Measurements from ENCODE around the gene RPS6KA6.

The RPS6KA6 gene

DNA sequence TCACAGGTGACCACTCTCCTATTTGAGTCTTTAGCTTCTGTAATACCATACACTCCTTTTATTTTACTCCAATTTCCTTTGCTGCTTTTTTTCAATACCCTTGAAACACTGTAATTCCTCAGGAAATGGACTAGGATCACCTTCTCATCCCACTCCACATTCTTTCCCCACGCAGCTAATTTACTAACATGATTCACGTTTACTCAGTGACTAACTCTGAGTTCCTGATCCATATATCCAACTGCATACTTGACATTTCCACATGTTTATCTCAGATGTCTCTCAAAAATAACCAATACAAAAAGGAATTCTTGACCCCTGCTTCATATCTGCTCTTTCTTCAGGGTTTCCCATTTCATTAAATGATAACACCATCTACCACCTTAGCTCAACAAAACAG, 19.9 kb downstream of the RPS6KA6 start:
- Histone ChIP-seq H3K9me3 (ENCODE audit: control insufficient read depth, insufficient read depth, low read depth, low read length) (no peaks in the 10 kb centered on the region), H3K27ac (ENCODE audit: extremely low read depth, low read depth, low read length) (no peak overlapping the region), H3K4me1 (ENCODE audit: control insufficient read depth, insufficient read depth, low read length) (no peaks in the 10 kb centered on the region), H3K36me3 (ENCODE audit: control insufficient read depth in 2 of 2, insufficient read depth in 1 of 2, low read length in 2 of 2) (no peaks in the 10 kb centered on the region), H3K4me3 (ENCODE audit: low read depth, low read length) (no peak overlapping the region)
- CTCF ChIA-PET: interaction anchor here (1.0 kb wide), 1 partner anchor 13 kb away, joined by 3 read pairs; no protein-coding TSS in a partner anchor
- TF ChIP-seq, protein P1, sequence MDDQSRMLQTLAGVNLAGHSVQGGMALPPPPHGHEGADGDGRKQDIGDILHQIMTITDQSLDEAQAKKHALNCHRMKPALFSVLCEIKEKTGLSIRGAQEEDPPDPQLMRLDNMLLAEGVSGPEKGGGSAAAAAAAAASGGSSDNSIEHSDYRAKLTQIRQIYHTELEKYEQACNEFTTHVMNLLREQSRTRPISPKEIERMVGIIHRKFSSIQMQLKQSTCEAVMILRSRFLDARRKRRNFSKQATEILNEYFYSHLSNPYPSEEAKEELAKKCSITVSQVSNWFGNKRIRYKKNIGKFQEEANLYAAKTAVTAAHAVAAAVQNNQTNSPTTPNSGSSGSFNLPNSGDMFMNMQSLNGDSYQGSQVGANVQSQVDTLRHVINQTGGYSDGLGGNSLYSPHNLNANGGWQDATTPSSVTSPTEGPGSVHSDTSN (CRISPR knock-in tag; IDR thresholded peaks at IDR 0.05): no peak
- no peak for TF ChIP-seq YY1 (tag by site-specific recombination; IDR thresholded peaks at IDR 0.05)
- TF ChIP-seq ZFP69B (tag by site-specific recombination; IDR thresholded peaks at IDR 0.05): no peak
- POLR2A ChIA-PET: no interaction called here

DNA sequence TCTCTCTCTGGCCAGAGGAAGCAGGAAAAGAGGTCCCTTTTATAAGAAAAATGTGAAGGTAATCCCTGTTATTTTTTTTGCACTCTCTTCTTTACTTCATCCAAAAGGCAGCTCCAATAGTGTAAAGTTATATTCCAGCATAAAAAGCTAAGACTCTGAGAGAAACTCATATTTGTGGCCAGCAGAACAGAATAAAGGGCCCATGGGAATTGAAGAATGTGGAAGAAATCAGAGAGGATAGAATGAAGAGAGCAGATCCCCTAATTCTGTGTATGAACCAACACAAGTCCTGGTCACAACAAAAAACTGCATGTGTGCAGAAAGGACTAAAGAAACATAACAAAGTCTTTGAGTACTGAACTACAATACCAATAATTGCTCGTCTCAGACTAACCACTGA, 22.3 kb downstream of the RPS6KA6 start:
- Histone ChIP-seq H3K4me1 (ENCODE audit: control insufficient read depth, insufficient read depth, low read length) (no peaks in the 10 kb centered on the region), H3K4me3 (ENCODE audit: low read depth, low read length) (no peak overlapping the region), H3K9me3 (ENCODE audit: control insufficient read depth, insufficient read depth, low read depth, low read length) (no peaks in the 10 kb centered on the region), H3K27ac (ENCODE audit: extremely low read depth, low read depth, low read length) (no peak overlapping the region), H3K36me3 (ENCODE audit: control insufficient read depth in 2 of 2, insufficient read depth in 1 of 2, low read length in 2 of 2) (no peaks in the 10 kb centered on the region)
- POLR2A ChIA-PET: no interaction called here
- CTCF ChIA-PET: interaction anchor here (0.7 kb wide), 1 partner anchor 82 kb away, joined by 3 read pairs; no protein-coding TSS in a partner anchor
- TF ChIP-seq, protein P2, sequence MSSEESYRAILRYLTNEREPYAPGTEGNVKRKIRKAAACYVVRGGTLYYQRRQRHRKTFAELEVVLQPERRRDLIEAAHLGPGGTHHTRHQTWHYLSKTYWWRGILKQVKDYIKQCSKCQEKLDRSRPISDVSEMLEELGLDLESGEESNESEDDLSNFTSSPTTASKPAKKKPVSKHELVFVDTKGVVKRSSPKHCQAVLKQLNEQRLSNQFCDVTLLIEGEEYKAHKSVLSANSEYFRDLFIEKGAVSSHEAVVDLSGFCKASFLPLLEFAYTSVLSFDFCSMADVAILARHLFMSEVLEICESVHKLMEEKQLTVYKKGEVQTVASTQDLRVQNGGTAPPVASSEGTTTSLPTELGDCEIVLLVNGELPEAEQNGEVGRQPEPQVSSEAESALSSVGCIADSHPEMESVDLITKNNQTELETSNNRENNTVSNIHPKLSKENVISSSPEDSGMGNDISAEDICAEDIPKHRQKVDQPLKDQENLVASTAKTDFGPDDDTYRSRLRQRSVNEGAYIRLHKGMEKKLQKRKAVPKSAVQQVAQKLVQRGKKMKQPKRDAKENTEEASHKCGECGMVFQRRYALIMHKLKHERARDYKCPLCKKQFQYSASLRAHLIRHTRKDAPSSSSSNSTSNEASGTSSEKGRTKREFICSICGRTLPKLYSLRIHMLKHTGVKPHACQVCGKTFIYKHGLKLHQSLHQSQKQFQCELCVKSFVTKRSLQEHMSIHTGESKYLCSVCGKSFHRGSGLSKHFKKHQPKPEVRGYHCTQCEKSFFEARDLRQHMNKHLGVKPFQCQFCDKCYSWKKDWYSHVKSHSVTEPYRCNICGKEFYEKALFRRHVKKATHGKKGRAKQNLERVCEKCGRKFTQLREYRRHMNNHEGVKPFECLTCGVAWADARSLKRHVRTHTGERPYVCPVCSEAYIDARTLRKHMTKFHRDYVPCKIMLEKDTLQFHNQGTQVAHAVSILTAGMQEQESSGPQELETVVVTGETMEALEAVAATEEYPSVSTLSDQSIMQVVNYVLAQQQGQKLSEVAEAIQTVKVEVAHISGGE (tag by site-specific recombination; conservative IDR thresholded peaks at IDR 0.05; ENCODE audit: low read depth): no peak

DNA sequence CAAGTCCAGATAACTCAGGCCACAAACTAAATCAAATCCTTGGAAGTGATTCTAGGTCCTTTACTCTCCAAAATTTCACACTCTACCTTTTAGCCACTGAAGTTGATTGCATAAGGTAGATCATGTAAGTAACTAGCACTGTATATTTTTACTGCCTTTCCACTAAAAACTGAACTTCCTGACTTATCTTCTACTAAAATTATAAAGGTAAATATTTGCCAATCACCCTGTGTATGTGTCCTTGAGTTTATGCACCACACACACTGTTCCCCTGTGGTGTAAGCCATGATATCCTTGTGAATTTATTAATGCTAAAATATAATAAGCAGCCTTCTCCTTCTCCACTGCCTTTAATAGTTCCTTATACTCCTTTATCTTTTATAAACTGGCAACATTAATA, 25.6 kb downstream of the RPS6KA6 start:
- POLR2A ChIA-PET: no interaction called here
- CTCF ChIA-PET: no interaction called here
- no peaks in the 10 kb centered on the region for H3K9me3 ChIP-seq (ENCODE audit: control insufficient read depth, insufficient read depth, low read depth, low read length)
- H3K4me1 ChIP-seq (ENCODE audit: control insufficient read depth, insufficient read depth, low read length): no peaks in the 10 kb centered on the region
- TF ChIP-seq, protein P3, sequence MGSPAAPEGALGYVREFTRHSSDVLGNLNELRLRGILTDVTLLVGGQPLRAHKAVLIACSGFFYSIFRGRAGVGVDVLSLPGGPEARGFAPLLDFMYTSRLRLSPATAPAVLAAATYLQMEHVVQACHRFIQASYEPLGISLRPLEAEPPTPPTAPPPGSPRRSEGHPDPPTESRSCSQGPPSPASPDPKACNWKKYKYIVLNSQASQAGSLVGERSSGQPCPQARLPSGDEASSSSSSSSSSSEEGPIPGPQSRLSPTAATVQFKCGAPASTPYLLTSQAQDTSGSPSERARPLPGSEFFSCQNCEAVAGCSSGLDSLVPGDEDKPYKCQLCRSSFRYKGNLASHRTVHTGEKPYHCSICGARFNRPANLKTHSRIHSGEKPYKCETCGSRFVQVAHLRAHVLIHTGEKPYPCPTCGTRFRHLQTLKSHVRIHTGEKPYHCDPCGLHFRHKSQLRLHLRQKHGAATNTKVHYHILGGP (tag by site-specific recombination; IDR thresholded peaks at IDR 0.05): no peak
- H3K27ac ChIP-seq (ENCODE audit: extremely low read depth, low read depth, low read length): no peak overlapping the region
- H3K4me3 ChIP-seq (ENCODE audit: low read depth, low read length): no peak overlapping the region
- no peaks in the 10 kb centered on the region for H3K36me3 ChIP-seq (ENCODE audit: control insufficient read depth in 2 of 2, insufficient read depth in 1 of 2, low read length in 2 of 2)

DNA sequence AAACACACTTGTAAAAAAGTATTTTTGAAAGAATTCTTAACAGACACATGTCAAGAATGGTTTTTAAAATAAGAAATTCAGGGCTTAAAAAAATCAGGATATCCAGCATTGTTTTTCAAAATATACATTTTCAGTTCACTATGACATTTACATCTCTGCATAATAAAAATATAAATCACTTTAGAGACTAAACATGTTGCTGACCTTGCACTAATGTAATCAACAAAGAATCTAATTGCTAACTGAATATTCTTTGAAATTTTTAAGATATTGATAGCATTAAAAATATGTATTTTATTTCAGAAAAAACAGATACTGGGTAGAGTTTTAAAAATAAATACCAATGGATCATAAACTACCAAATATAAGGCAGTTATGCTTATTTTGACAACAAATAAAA, 26.4 kb downstream of the RPS6KA6 start:
- POLR2A ChIA-PET: no interaction called here
- CTCF ChIA-PET: no interaction called here

More for the DNA sequence above, 26.4 kb downstream of the RPS6KA6 start:
- H3K36me3 ChIP-seq (ENCODE audit: control insufficient read depth in 2 of 2, insufficient read depth in 1 of 2, low read length in 2 of 2): no peaks in the 10 kb centered on the region
- TF ChIP-seq, protein P4, sequence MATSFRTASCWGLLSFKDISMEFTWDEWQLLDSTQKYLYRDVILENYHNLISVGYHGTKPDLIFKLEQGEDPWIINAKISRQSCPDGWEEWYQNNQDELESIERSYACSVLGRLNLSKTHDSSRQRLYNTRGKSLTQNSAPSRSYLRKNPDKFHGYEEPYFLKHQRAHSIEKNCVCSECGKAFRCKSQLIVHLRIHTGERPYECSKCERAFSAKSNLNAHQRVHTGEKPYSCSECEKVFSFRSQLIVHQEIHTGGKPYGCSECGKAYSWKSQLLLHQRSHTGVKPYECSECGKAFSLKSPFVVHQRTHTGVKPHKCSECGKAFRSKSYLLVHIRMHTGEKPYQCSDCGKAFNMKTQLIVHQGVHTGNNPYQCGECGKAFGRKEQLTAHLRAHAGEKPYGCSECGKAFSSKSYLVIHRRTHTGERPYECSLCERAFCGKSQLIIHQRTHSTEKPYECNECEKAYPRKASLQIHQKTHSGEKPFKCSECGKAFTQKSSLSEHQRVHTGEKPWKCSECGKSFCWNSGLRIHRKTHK (tag by site-specific recombination; IDR thresholded peaks at IDR 0.05): no peak
- no peak for TF ChIP-seq ZNF202 (tag by site-specific recombination; IDR thresholded peaks at IDR 0.05; ENCODE audit: borderline replicate concordance)
- no peak for TF ChIP-seq GLI4 (tag by site-specific recombination; IDR thresholded peaks at IDR 0.05)
- no peak for TF ChIP-seq KLF10 (tag by site-specific recombination; IDR thresholded peaks at IDR 0.05)
- TF ChIP-seq ZNF629 (tag by site-specific recombination; IDR thresholded peaks at IDR 0.05): no peak
- no peak for TF ChIP-seq ZNF544 (tag by site-specific recombination; IDR thresholded peaks at IDR 0.05)
- no peak for TF ChIP-seq ZNF768 (tag by site-specific recombination; IDR thresholded peaks at IDR 0.05)
- no peak for TF ChIP-seq SP3 (tag by site-specific recombination; IDR thresholded peaks at IDR 0.05)
- TF ChIP-seq ZNF274 (IDR thresholded peaks at IDR 0.05; ENCODE audit: low read length): no peak
- TF ChIP-seq ZNF274 (tag by site-specific recombination; IDR thresholded peaks at IDR 0.05; ENCODE audit: borderline replicate concordance): no peak
- TF ChIP-seq, protein P5, sequence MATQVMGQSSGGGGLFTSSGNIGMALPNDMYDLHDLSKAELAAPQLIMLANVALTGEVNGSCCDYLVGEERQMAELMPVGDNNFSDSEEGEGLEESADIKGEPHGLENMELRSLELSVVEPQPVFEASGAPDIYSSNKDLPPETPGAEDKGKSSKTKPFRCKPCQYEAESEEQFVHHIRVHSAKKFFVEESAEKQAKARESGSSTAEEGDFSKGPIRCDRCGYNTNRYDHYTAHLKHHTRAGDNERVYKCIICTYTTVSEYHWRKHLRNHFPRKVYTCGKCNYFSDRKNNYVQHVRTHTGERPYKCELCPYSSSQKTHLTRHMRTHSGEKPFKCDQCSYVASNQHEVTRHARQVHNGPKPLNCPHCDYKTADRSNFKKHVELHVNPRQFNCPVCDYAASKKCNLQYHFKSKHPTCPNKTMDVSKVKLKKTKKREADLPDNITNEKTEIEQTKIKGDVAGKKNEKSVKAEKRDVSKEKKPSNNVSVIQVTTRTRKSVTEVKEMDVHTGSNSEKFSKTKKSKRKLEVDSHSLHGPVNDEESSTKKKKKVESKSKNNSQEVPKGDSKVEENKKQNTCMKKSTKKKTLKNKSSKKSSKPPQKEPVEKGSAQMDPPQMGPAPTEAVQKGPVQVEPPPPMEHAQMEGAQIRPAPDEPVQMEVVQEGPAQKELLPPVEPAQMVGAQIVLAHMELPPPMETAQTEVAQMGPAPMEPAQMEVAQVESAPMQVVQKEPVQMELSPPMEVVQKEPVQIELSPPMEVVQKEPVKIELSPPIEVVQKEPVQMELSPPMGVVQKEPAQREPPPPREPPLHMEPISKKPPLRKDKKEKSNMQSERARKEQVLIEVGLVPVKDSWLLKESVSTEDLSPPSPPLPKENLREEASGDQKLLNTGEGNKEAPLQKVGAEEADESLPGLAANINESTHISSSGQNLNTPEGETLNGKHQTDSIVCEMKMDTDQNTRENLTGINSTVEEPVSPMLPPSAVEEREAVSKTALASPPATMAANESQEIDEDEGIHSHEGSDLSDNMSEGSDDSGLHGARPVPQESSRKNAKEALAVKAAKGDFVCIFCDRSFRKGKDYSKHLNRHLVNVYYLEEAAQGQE (tag by site-specific recombination; IDR thresholded peaks at IDR 0.05): no peak
- no peaks in the 10 kb centered on the region for H3K4me1 ChIP-seq (ENCODE audit: control insufficient read depth, insufficient read depth, low read length)
- H3K27ac ChIP-seq (ENCODE audit: extremely low read depth, low read depth, low read length): no peak overlapping the region
- no peaks in the 10 kb centered on the region for H3K9me3 ChIP-seq (ENCODE audit: control insufficient read depth, insufficient read depth, low read depth, low read length)
- H3K4me3 ChIP-seq (ENCODE audit: low read depth, low read length): no peak overlapping the region

Measured in HEK293 (cell line).